GM18868 (cell line): ENCODE results near the gene ATRN.

Experiments used
- ATAC-seq: cut with Tn5 transposase; IDR thresholded peaks from one replicate; pipeline ENCODE4 v1.9.1; 2021; ENCODE audit warnings: mild to moderate bottlenecking, moderate library complexity; ENCODE audit not compliant: unreplicated experiment

ATRN gene

DNA sequence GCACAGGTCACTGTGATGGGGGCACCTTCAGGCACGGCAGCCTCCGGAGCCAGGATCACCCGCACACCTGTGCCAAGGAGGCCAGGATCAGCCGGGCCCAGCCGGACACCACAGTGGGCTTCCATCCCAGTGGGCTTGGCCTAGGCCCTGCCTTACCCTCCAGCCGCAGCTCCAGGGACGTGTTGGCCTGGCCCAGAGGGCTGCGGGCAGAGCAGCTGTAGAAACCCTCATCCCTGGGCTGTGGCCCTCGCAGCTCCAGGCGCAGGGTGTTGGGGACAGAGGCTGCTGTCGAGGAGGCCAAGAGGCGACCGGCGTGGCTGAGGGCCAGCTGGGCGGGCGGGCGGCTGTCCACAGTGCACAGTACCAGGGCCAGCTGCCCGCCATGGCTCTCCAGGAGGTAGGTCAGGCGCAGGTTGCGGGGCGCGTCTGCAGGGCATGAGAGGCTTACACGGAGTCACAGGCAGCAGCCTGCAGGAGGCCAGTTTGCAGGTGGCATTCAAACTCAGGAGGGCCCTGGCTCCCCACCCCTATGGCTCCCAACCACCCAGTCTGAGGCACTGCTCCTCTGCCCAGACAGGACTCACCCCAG, 222.0 kb downstream of the ATRN start:
- ATAC-seq = no peak

DNA sequence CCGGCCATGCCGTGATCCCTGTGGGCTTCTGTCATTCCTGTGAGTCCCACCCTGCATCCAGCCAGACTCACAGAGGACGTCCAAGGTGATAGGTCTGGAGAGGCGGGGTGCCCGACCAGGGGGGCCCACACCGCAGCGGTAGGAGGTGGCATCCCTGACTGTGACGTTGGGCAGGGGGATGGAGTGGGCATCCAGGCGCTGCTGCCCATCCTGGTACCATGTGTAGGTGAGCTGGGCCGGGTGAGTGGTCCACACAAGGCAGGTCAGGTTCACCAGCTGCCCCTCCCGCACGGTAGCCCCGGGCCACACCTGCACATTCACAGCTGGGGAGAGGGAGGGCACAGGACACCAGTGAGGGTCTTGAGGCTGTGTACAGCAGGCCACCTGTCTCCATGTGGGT, 222.6 kb downstream of the ATRN start:
- no peak for ATAC-seq

DNA sequence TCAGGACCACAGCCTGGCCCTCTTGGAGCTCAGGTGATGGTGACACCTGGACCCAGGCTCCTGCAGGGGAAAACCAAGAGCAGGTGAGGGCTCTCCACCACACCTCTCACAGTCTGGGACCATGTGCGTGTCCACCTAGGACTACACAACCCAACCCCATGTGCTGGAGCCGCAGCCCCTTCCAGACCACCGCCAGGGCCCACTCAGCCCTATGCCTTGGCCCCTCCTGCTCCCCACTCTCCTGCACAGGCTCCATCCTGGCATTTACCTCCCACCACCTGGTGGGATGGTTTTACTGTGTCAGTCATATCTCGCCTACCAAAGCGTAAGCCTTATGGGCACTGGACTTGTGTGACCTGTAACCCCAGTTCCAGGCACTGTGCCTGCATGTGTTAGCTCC, 224.0 kb downstream of the ATRN start:
- ATAC-seq = no peak

DNA sequence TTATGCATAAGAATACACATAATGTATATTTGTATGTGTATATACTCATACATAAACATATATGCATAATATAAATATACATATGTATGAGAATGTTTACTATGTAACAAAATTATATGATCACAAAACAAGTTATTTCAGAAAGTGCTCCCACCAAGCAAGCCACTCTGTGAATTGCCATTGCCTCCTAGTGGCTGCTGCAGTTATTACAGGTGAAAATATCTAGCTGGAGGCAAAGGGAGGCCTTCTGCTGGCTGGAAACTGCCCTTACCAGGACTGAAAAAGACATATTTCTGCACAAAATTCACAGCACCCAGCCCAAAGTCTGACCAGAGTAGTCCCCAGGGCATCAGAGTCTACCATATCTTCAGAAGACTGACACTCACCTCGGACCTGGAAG, 225.4 kb downstream of the ATRN start:
- ATAC-seq = no peak

DNA sequence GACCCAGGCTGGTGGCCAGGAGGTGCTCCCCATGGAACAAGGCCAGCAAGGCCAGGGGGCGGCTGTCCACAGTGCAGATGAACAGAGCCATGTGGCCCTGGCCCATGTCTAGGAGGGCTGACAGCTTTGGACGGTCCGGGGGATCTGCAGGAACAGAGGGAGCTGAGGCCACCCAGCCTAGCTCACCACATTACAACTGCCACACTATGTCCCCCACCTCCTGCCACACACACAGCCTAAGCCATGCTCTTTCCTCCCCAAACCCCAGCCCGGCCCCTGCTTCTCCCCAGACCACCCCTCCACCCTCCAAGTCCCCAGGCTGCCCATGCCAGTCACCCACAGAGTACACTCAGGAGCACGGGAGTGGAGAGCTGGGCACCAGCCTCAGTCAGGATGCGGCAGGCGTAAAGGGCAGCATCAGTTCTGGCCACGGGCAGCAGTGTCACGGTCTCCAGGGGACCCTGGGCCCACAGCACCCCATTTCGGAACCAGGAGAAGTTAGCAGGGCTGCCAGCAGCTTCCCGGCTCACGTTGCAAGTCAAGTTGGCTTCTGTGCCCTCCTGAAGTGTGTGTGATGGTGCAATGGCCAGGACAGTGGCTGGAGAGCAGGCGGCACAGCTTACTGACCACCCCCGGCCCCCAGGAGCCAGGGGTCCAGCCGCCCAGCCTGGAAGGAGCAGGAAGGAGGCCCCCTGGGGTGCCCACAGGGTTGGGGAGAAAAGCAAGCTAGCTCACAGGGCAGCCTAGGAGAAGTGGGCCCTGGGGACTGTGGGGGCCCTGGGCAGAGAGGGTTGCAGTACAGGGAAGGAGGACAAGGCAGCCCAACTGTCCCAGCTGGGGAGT, 226.1 kb downstream of the ATRN start:
- no peak for ATAC-seq

DNA sequence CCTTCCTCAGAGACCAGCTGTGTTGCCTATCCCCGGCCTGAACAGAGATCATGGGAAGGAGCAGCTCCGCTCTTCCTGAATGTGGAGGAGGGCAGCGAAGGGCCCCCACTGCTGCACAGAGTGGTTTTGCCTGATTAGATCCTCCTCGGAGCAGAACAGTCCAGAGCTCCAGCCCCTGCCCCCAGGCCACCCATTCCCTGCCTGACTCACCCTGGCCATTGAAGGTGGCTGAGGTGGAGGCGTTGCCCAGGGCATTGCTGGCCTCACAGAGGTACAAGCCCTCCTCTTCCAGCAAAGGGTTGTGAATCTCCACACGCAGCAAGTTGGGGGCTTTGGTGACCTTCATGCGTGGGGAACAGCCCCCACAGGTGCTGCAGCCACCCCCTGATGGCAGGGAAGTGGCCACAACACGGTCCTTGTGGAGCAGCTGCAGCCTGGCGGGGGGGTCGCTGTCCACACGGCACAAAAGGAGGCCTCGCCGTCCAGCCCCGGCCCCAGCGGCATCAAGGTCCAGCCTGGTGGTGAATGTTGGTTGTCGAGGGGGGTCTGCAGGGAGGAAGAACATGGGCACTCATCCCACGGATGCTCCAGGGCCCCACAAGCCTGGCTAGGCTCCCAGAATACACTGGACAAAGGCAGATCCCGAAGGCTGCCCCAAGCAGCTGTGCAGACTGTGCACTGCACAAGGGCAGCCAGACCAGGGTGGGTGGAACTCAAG, 226.9 kb downstream of the ATRN start:
- no peak for ATAC-seq

DNA sequence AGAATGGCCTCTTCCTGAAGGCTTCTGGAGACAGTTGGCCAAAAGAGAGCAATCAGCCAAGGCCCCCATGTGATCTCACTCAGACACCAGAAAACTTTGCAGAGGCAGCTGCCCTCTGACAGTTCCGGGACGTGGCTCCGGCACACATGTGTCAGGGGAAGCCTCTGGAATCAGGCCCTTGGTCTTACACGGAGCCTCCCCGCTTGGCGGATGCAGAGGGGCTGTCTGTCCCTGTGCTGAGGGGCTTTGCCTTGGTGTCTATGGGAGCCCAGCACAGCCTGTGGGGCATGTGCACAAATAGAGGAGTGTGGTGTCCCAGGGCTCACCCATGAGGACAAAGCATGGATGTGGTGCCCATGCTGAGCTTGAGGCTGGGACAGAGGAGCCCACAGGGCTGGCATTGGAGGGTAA, 227.8 kb downstream of the ATRN start:
- ATAC-seq = no peak

DNA sequence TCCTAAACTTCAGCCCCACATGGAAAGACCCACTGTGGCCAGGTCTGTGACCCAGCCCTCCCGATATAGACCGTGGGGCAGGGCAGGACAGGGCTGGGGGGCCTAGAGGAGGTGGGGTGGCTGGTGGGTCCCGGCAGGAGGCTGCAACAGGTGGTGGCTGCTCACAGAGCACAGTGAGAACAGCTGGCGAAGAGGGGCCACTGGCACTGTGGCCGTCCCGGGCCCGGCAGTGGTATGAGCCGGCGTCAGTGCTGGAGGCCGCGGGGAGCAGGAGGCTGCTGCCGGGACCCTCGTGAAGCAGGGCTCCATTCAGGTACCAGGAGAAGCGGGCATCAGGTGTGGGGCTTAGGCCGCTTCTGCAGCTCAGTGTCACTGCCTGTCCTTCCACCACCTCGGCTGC, 228.2 kb downstream of the ATRN start:
- ATAC-seq = no peak
